ENCODE results near the gene PID1. TPM values are rescaled to one million over a fixed set of nuclear protein-coding genes. Genes with fewer than 3 reads are reported as not detected.

The PID1 gene
- total RNA-seq, 1 donor from 2014 or later, result not detected

GRCh38 chr2:229095472-229095871, 175.6 kb downstream of the PID1 start:
- H3K27me3 Mint-ChIP-seq (ENCODE audit: unreplicated experiment), result no peaks in the 10 kb centered on the region
- H3K4me3 Mint-ChIP-seq (ENCODE audit: unreplicated experiment), result no peak overlapping the region
- peaks cover 36% of the 10 kb centered on the region for H3K9me3 Mint-ChIP-seq (ENCODE audit: unreplicated experiment)
- H3K27ac Mint-ChIP-seq (ENCODE audit: unreplicated experiment), result no peak overlapping the region
- H3K36me3 Mint-ChIP-seq (ENCODE audit: unreplicated experiment), result no peaks in the 10 kb centered on the region
- H3K4me1 Mint-ChIP-seq (ENCODE audit: unreplicated experiment), result no peaks in the 10 kb centered on the region
- TF ChIP-seq CTCF (IDR thresholded peaks at IDR 0.05), result no peak
- DNase-seq (ENCODE audit: extremely low spot score, unreplicated experiment), result no peak

GRCh38 chr2:229090225-229090624, 180.9 kb downstream of the PID1 start:
- H3K27ac Mint-ChIP-seq (ENCODE audit: unreplicated experiment), result no peak overlapping the region
- H3K4me1 Mint-ChIP-seq (ENCODE audit: unreplicated experiment), result no peaks in the 10 kb centered on the region

GRCh38 chr2:229089776-229090175, 181.3 kb downstream of the PID1 start:
- no peak overlapping the region for H3K27ac Mint-ChIP-seq (ENCODE audit: unreplicated experiment)
- H3K36me3 Mint-ChIP-seq (ENCODE audit: unreplicated experiment), result no peaks in the 10 kb centered on the region
- TF ChIP-seq CTCF (IDR thresholded peaks at IDR 0.05), result no peak
- H3K9me3 Mint-ChIP-seq (ENCODE audit: unreplicated experiment), result peaks cover 50% of the 10 kb centered on the region
- DNase-seq (ENCODE audit: extremely low spot score, unreplicated experiment), result no peak
- no peaks in the 10 kb centered on the region for H3K4me1 Mint-ChIP-seq (ENCODE audit: unreplicated experiment)
- H3K27me3 Mint-ChIP-seq (ENCODE audit: unreplicated experiment), result no peaks in the 10 kb centered on the region
- H3K4me3 Mint-ChIP-seq (ENCODE audit: unreplicated experiment), result no peak overlapping the region

More at GRCh38 chr2:229090225-229090624, 180.9 kb downstream of the PID1 start:
- Mint-ChIP-seq H3K4me3 (ENCODE audit: unreplicated experiment) (no peak overlapping the region), H3K27me3 (ENCODE audit: unreplicated experiment) (no peaks in the 10 kb centered on the region), H3K9me3 (ENCODE audit: unreplicated experiment) (peaks cover 53% of the 10 kb centered on the region), H3K36me3 (ENCODE audit: unreplicated experiment) (no peaks in the 10 kb centered on the region)
- TF ChIP-seq CTCF (IDR thresholded peaks at IDR 0.05), result no peak
- DNase-seq (ENCODE audit: extremely low spot score, unreplicated experiment), result no peak

- H3K27me3 Mint-ChIP-seq (ENCODE audit: unreplicated experiment), result no peaks in the 10 kb centered on the region
- H3K4me3 Mint-ChIP-seq (ENCODE audit: unreplicated experiment), result no peak overlapping the region
- H3K36me3 Mint-ChIP-seq (ENCODE audit: unreplicated experiment), result no peaks in the 10 kb centered on the region
- no peak for TF ChIP-seq CTCF (IDR thresholded peaks at IDR 0.05)
- no peak for DNase-seq (ENCODE audit: extremely low spot score, unreplicated experiment)
- H3K4me1 Mint-ChIP-seq (ENCODE audit: unreplicated experiment), result no peaks in the 10 kb centered on the region
- no peak overlapping the region for H3K27ac Mint-ChIP-seq (ENCODE audit: unreplicated experiment)
- peaks cover 44% of the 10 kb centered on the region for H3K9me3 Mint-ChIP-seq (ENCODE audit: unreplicated experiment)
Observed at GRCh38 chr2:229088966-229089700, 182.0 kb downstream of the PID1 start.

- TF ChIP-seq CTCF (IDR thresholded peaks at IDR 0.05), result no peak
Observed at GRCh38 chr2:229088517-229088913, 182.6 kb downstream of the PID1 start.

More at GRCh38 chr2:229088517-229088913, 182.6 kb downstream of the PID1 start:
- Mint-ChIP-seq H3K36me3 (ENCODE audit: unreplicated experiment) (no peaks in the 10 kb centered on the region), H3K27ac (ENCODE audit: unreplicated experiment) (no peak overlapping the region), H3K4me3 (ENCODE audit: unreplicated experiment) (no peak overlapping the region), H3K9me3 (ENCODE audit: unreplicated experiment) (peaks cover 40% of the 10 kb centered on the region), H3K27me3 (ENCODE audit: unreplicated experiment) (no peaks in the 10 kb centered on the region), H3K4me1 (ENCODE audit: unreplicated experiment) (no peaks in the 10 kb centered on the region)
- DNase-seq (ENCODE audit: extremely low spot score, unreplicated experiment), result no peak
